Right lobe of liver (tissue), 4 donors: ENCODE measurements around the gene CUTC.

Experiments used
- POLR2A ChIP-seq: fragments of 450-650 bp; IDR thresholded peaks from one replicate; pipeline ENCODE4 v1.6.1; 2017; ENCODE audit warnings: antibody characterized with exemption, mild to moderate bottlenecking
- TF ChIP-seq, protein P1 (sequence below), 4 donors: fragments of 200-600 bp in 3 of 4; fragments of 450-650 bp in 1 of 4; IDR thresholded peaks; one replicate each; pipeline versions ENCODE4 v1.5.1 to v1.8.0; 2016 to 2022; ENCODE audit warnings: antibody characterized with exemption in 4 of 4, mild to moderate bottlenecking in 2 of 4
- donor health status: DM: no; HTN: no; CAD: no.
- donor health status: DM: no; HTN: no; CAD: no.
- donor health status: DM: no; HTN: yes; CAD: no.

DNA sequence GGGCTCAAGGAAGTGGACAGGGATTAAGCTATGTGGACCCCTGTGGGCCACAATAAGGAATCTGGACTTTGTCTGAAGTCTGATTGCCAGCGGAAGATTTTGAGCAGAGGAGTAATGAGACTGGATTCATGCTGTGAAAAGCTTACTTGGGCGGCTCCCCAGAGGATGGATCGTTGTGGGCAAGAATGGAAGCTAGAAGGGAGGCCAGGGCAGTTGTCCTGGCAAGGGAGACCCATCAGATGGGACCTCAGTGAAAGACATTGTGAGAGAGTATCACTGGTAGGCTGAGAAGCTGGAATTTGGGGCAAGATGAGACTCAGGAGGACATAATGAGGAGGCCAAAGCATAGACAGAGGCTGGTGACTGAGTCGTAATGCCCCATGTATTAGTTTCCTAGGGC lies 66.0 kb downstream of the CUTC start:
- TF ChIP-seq, protein P1, sequence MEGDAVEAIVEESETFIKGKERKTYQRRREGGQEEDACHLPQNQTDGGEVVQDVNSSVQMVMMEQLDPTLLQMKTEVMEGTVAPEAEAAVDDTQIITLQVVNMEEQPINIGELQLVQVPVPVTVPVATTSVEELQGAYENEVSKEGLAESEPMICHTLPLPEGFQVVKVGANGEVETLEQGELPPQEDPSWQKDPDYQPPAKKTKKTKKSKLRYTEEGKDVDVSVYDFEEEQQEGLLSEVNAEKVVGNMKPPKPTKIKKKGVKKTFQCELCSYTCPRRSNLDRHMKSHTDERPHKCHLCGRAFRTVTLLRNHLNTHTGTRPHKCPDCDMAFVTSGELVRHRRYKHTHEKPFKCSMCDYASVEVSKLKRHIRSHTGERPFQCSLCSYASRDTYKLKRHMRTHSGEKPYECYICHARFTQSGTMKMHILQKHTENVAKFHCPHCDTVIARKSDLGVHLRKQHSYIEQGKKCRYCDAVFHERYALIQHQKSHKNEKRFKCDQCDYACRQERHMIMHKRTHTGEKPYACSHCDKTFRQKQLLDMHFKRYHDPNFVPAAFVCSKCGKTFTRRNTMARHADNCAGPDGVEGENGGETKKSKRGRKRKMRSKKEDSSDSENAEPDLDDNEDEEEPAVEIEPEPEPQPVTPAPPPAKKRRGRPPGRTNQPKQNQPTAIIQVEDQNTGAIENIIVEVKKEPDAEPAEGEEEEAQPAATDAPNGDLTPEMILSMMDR (IDR thresholded peaks at IDR 0.05) = no peak
- TF ChIP-seq POLR2A = no peak
